Fibroblast of the aortic adventitia (primary cell): Measurements from ENCODE around the gene ZNF385D. TPM values are rescaled to one million over a fixed set of nuclear protein-coding genes. Genes with fewer than 3 reads are reported as not detected.

ENCODE experiments used
- DNase-seq: peaks from one replicate; pipeline ENCODE4 v3.0.0-alpha.2; 2010; ENCODE audit warnings: low read depth
- H3K4me3 ChIP-seq: 2 replicates; pipeline ENCODE4 v1.5.1; 2011; ENCODE audit warnings: low read depth, mild to moderate bottlenecking, control low read depth, low read length, moderate library complexity
- CTCF ChIP-seq: IDR thresholded peaks from 2 replicates; pipeline ENCODE4 v1.5.1; 2011; ENCODE audit warnings: mild to moderate bottlenecking, low read length, control low read depth, inconsistent platforms; ENCODE audit not compliant: insufficient read depth
- total RNA-seq: library from RNA; depleted of rRNA; stranded (reverse); fragments of >200 nt; gene quantifications from 2 replicates; pipeline ENCODE4 v1.2.3, GENCODE V29; 2012; ENCODE audit warnings: low replicate concordance

The ZNF385D gene
- total RNA-seq, 1 donor: 11.5 TPM

- no peak for DNase-seq
- no peak overlapping the region for H3K4me3 ChIP-seq
- no peak for TF ChIP-seq CTCF
These were observed 40.3 kb upstream of the ZNF385D start for GRCh38 chr3:21791356-21791755.

- no peak for TF ChIP-seq CTCF
- H3K4me3 ChIP-seq: no peak overlapping the region
- DNase-seq: no peak
These were observed 39.5 kb upstream of the ZNF385D start for GRCh38 chr3:21790466-21790865.

- TF ChIP-seq CTCF: no peak
- DNase-seq: no peak
- no peak overlapping the region for H3K4me3 ChIP-seq
These were observed 38.7 kb upstream of the ZNF385D start for GRCh38 chr3:21789730-21790129.

- no peak overlapping the region for H3K4me3 ChIP-seq
- no peak for DNase-seq
- TF ChIP-seq CTCF: no peak
These were observed 35.4 kb upstream of the ZNF385D start for GRCh38 chr3:21786438-21786797.

- DNase-seq: no peak
- TF ChIP-seq CTCF: no peak
- no peak overlapping the region for H3K4me3 ChIP-seq
These were observed 34.9 kb upstream of the ZNF385D start for GRCh38 chr3:21785765-21786437.

GRCh38 chr3:21783839-21784238, 32.8 kb upstream of the ZNF385D start:
- DNase-seq: no peak
- no peak for TF ChIP-seq CTCF
- no peak overlapping the region for H3K4me3 ChIP-seq

GRCh38 chr3:21781355-21781754, 30.3 kb upstream of the ZNF385D start:
- DNase-seq: peak; percentile 16
- H3K4me3 ChIP-seq: no peak overlapping the region
- no peak for TF ChIP-seq CTCF
